SW480 (cell line): ENCODE data around the gene HOXB4.

Experiments used
- DNase-seq: peaks from one replicate; pipeline ENCODE4 v3.0.0-alpha.2; 2016; ENCODE audit warnings: low spot score

HOXB4 gene

DNA sequence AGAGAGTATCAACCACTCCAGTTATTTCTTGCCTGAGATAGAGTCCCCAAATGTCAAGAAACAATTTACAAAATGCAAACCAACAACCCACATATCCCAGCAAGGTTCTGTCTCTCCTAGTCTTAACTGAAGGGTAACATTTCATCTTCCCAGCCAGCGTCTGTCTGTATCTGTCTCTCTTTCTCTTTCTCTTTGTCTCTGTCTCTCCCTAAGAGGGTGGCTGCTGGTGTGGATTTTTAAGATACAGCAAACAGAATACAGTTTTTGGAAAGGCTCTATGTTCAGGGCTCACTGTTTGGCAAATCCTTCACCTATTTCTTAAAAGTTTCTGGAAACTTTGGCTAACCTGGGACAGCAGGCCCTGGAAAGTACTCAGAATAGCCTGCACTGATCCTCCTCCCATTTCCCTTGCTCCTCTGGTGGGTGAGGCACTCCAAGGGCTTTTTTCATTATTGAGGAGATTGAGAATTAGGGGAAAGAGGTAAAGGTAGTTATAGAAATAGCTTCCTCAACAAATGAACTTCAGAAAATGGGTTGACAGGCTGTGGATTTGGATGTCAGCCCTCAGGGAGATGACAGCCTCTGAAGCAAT, 6.2 kb downstream of the HOXB4 start:
- DNase-seq: no peak

DNA sequence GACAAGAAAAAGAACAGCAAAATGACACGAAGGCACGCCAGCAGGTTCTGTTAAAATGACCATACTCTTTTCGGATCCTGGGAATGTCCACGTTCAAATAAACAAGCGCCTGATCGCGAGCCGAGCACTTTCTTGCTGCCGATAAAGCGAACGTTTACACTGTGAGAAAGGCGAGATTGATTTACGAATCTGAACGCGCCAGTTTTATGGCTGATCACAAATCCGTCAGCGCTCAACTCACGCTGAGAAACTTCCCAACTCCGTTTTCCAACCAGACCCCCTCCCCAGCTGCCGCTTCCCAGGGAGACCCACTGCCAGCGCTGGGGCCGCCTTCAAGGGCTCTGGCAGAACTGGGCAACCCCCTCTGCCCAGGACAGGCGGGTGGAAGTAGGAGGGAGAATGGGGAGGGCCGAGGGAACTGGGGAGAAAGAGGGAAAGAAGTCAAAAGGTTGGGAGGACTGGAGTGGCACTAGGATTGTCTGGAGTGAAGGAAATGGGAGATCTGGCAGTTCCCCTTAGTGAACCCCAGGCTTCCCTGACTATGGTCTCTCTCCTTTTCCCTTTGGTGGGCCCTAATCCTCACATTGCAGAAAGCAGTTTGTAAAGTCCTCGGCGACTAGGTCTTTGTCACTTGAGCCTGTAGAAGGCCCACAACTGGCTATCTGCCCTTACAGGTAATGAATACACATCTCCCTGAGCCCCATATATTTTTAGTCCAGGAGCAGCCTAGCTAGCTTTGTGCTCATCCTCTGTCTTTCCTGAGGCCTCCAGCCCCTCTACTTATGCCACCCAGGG, 6.9 kb downstream of the HOXB4 start:
- DNase-seq: no peak

DNA sequence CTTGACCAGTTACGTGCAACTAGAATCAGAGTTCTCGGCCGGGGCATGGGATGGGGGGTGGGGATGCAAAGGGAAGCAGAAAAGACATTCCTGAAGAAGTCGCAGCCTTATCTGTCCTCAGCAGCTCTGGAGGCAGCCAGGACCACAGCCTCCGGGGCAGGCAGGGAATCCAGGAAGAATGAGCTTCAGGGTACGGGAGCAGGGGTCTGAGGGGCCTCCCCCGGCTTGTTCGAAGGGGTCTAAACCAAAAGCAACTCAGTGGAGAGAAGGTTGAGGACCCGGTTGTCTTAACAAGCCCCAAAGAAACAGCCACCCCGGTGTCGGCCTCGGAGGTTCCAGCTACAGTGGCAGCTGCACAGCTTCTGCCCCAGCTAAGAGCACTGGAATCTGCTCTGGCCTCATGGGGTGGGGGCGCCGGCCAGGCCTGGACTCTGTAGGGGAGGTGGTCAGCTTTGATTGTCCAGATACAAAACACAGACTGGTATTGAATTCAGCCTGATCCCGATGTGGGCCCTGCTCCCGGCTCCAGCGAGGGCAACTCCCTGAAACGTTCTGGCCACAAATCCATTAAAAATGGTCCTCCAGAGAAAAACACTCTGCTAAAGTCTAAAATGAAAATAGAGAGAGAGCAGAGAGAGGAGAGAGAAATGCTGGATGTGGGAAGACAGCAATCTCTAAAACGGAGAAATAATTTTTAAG, 7.7 kb downstream of the HOXB4 start:
- DNase-seq: no peak

DNA sequence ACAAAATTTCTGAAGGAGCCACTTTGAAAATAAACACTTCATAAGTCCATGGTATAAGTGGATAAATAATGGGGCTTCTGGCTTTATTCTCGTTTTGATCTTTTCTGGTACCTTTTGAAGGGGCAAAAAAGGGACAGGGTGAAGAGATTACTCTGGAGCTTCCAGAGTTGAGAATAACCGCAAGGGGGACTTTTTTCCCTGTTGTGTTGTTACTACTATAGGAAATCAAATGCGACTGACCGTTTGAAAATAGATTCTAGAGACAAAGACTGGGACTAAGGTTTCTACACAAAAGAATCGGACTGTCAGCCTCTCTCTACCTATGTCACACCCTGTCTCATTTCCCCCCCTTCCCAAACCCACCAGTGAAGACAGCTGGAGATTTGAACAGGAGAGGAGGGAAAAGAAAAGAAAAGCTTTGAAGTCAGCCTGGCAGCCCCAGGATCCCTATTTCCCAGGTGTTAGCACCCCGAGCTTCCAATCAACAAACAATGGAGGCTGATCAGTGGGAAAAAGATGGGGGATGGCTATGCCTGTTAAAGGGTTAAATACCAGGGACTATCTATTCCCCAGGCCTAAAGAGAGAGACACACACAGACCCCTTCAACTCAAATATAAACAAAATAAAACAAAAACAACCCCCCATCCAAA, 8.4 kb downstream of the HOXB4 start:
- no peak for DNase-seq

DNA sequence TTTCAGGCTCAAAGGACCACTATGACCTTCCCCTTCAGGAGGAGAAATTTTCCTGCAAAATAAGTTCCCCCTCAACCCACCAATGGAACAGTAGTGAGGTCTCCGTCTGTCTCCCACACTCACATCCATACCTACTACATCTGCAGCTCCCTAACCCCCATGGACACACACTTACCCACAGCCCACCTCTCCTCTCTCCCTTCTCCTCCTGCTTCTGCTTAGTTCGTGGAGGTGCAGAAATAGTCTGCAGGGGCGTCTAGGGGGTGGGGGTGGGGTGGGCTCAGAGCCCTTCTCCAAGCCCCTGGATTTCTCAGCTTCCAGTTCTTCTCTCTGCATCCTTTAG, 8.9 kb downstream of the HOXB4 start:
- no peak for DNase-seq

DNA sequence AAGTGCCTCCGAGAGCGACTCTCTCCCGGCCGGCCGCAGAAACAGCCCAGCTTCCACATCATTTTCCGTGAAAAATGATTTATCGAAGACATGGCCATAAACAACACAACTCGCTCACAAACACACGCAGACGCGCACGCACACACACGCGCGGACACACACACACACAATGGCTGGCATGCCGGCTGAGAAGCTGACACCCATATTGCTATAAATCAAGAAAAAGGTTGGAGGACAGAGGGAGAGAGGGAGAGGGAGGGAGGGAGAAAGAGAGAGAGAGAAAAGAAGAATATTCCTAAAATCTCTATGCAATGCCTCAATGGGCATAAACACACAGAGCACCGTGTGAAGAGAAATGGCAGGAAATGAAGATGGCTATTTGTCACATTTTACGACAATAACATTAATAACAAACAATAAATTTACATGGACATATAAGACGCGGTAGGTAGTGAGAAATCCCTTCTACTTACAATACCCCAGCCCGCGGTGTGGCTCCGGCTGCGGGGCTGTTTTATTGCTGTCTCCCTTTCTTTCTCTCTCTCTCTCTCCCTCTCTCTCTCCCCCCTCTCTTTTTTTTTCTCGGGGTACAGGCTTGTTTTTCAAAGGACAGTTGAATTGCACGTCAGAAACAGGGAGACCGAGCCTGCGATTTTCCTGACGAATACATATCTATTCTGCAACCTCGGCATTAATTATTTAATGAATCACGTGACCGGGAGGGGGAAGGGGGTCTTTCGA, 9.5 kb downstream of the HOXB4 start:
- no peak for DNase-seq

DNA sequence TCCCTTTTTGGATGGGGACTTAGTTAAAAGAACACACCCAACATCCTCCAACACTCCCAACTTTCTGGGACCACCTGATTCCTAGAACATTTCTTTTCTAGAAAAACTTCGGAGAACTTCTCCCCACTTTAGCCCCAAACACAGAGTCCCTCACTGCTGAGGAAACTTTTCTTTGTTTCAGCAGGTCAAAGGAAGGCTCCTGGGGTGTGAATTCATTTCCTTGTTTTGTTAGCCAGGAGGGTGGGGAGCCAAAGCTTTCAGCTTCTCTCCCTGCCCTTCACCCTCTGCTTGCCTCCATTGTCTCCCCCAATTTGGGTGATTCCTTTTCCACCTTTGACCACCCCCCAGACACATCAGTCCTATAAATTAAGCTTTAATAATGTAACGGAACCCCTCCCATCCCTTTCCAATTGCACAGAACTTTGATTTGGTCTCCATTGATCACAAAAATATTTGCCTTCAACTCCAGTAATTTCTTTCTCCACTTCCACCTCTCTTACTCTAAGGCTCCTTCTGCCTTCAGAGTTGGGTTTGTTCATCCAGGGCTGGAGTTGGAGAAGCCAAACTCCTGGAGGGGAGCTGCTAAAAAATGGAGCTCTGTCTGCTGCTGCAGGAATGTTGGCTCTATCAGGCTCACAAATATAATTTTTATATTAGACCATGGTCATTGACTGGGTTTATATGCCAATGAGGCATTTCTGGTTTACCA, 10.3 kb downstream of the HOXB4 start:
- DNase-seq: no peak

DNA sequence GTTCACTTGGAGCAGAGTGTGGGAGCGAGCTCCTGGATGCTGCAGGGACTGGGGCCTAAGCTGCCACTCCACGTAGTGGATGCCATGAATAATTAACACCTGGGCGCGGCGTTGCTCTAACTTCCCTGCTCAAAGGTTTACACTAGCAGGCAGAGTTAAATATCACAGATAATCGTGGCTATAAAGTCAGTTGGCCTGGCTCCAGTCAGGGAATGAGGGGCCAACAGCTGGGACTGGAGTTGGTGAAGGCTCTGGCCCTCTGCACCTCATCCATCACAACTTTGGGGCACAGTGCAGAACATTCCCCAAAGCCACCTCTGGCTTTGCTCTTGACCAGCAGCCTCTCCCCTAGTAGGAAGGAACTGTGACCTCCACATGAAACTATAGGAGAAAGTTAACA, 10.9 kb downstream of the HOXB4 start:
- DNase-seq: no peak

DNA sequence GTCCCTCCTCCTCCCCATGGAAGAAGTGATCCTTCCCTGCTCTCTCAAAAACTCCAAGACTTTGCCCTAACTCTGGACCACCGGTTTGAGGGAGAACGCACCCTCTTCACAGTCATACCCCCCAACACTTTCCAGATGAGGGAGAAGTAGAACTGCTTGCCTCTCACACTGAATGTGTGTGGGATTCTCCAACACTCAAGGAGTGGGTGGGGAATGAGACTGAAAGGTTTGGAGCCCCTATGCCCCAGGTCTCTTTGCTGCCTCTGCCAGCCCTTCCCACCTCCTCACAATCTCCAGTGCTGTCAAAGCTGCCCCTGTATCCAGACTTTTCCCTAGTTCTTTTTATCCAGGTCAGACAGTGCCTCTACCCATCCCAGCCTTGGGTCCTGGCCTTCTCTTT, 11.4 kb downstream of the HOXB4 start:
- DNase-seq: no peak

DNA sequence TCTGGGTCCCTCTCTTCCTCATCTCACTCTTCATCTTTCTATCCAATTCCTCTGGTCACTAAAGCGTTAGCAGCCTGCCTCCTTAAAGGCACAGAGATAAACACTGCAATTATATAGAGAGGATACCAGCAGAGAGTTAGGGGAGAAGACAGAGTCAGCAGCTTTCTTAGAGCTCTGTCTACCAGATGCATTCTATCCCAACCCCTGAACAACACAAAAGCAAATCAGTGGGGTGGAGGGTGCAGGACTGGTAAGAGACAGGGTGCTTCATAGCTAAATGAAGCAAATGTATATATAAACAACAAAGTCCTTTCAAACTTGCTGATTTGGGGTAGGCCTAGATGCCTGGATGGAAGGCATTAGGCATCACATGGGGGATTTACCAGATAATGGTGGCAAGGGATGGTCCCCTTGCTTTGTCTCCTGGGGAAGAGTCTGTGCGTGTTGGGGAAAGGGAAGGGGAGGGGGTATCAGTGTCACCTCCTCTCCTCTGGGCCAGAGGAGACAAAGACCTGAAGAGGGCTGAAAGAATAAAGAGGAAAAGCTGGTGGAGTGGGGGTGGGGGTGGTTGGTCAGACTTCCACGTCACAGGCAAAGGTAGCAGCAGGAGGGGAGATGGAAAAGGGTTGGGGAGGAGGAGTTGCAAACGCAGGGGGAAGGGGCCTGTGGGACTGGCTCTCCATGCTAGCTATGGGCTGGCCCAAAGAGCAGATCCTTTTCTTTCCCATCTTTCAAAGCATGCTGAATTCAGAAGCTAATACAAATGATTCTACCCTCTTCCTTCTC, 12.0 kb downstream of the HOXB4 start:
- DNase-seq: no peak

DNA sequence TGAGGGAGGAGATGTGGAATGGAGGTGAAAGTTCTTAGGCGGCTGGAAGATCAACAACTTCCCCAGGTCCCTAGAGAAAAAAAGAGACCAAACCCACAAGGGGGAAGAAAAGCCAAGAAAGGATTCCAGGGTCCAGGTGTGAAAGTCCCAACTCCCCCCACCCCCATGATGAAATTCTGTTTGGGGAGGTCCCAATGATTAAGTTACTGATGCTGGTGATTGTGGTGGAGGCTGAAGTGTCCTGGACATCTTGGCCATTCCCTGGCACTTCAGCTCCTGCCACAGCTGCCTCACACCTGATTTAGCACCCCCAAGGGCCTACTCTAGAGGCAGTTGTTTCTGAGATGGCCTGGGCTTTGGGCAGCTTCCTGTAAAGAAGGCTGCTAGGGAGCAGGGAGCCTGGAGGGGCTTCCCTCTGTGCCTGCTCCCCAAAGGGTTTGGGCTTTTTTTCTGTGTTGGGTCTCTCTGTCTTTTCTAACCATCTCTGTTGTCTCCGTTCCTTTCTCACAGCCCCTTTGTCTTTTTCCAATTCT, 13.1 kb downstream of the HOXB4 start:
- no peak for DNase-seq

DNA sequence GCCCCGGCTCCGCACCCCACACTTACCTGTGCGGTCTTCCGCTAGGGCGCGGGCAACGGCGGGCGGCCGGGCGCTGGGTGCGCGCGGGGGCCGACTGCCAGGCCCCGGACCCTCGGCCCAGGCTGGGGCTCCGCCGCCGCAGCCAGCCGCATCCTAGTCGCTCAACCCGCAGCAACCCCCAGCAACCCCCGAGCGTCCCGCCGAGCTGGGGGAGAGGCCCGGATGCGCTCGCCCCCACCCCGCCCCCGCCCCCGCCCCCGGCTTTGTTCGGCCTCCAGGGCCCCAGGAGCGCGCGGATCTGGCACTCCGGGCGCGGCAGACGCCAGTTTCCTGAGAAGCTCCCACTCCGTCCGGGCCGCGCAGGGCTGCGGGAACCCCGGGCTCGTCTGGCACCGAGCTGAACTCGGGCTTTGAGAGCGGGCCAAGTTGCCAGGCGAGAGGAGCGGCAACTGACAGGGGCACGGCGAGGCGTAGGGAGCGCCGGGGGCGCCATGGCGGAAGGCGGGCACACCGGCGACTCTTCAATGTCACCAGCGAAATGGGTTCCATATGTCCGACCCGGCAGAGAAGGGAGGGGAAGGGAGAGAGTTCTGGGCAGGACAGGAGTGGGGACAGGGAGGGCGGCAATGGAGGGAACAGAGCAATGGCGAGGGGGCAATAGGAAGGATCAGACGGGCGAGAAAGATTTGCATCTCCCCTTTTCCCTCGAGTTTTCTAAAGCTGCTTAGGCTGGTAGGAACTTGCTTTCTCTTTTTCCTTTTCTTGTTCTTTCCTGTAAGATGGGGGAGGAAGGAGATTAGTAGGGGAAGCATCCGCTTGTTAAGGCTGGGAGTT, 13.7 kb downstream of the HOXB4 start:
- no peak for DNase-seq

DNA sequence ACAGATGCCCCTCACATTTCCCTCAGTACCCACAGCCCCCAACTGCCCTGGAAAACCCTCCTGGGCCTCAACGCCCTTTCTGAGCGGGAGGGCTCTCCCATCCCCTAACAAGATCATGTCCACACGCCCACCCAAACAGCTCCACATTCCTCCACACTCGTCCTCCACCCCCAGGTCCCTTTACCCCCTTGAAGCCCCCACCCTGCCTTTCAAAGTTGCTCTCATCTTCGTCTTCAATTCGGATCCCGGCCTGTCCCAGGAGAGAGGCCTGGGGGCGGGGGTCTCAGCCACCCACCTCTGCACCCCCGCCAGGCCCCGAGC, 14.3 kb downstream of the HOXB4 start:
- no peak for DNase-seq

DNA sequence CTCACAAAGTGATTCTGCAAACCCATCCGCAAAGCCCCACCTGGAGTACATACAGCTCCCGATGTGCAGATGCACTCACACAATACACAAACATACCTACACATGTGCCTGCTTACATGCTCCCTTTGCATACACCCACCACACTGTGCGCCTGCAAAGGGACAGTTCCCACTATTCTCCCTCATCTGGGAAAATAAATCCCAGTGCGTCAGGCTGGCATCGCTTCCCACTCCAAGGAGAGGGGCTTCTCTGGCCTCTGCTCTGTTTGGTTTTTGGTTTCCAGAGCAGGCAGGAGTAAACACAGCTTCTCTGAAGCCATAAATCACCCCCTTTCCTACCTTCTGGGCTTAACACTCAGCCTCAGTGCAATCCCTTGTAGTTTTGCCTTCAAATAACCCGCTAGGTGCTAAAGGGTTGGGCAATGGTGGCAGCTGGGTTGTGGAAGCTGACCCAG, 14.7 kb downstream of the HOXB4 start:
- no peak for DNase-seq

DNA sequence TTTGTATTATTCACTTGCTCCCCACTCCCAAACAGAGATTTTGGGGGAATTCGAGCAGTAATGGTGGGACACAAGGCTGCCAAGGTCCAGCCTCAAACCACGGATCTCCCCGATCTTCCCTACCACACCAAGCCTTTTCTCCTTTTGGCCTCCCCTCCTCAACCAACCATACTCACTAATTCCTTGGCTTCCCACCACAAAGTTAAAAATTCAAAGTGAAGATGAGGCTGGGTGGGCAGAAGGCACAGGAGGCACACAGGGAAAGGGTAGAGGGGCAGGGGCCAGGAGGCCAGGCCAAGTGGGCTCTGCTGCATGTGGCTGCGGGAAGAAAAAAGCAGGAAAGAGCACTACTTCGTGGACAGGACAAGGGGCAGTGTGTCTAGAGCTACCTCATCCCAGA, 15.2 kb downstream of the HOXB4 start:
- DNase-seq: no peak

DNA sequence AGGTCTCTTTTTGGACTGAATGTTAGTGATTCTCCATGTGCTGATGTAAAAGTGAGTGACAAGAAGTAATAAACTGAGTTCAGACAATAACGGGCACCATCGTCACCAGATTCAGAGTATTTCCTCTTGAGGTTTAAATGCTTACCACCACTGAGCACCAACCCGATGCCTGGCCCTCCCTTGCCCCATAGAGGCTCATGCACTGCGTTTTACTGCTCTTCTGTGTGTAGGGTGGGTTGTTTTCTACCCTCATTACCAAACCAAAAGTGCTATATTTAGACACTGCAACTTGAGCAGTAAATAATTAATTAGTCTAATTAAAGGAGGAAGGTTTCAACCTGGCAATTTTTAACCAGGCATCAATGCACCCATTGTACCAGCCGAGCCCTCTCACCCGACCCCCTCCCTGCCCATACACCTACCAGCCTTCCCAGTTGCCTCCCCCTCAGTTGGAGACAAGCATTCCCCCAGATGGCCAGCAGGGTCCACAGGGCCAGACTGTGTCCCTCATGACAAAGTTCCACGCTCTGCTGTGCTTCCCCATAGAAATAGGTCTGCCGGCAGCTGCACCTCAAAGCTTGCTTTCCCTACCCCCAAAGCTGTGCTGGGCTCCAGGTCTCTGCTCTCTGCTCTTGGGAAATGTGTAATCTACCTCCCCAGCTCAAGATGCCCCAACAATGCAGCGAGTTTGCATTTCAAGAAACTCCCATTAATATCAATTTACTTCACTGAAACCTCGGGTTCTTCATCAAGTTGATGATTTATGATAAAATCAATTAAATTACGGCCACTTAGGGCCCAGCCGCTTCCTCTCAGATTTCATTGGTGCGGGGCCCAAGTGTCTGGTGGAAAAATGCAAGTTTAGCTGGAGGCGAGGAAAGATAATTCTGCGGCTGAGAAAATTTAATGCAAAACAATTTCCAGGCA, 16.0 kb downstream of the HOXB4 start:
- DNase-seq: peak; percentile 39

DNA sequence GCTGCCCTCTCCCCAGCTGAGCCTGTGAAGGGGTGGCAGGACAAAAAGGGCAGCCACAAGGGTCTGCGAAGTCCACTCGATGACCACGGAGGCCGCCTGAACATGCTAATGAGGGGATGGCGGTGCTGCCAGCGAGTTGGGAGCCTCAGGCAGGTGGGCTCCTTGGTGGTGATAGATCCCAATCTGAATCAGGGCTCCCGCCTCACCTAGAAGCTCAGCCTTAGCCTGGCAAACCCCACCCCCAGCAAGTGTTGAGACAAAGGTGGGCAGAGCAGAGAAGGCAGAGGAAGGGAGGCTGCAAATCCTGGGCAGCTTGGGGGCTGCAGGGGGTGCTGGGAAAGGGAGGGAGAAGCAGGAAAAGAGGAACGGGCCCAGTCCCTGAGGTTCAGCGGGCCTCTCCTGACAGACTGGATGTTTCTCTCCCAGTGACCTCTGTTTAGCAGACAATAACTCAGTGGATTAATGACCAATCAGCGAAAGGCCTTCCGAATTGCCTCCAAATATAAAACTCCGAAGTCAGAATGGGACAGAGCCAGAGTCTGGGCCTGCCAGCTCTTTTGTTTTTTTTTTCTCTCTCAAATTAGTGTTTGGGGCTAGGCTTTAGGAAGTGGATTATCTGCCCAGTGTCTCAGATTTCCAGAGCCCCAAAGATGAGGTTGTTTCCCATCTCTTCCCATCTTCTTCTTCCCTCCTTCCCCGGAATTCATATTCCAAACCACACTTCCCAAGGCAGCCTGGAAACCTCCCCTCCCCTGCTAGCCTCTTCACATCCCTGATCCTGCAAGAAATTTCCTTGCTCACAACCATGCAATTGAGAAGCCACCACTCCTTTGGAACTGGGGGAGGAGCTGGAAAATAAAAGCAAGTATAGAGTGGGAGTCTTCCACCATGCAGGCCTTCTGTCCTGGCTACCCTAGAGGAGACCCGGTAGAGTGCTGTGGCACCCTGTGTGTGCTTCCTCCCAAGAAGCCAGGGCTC, 18.0 kb downstream of the HOXB4 start:
- DNase-seq: no peak
